HUES64 (cell line): Measurements from ENCODE around the gene PDE4A.
A peak's percentile ranks its signal among the peaks of the same experiment; 100 is the strongest.

ENCODE experiments used
- H3K27ac ChIP-seq: 2 replicates; pipeline ENCODE4 v1.7.0; 2013; ENCODE audit warnings: low read depth, low read length, inconsistent platforms
- H3K27me3 ChIP-seq: 2 replicates; pipeline ENCODE4 v1.6.1; 2013; ENCODE audit warnings: mild to moderate bottlenecking, low read length; ENCODE audit not compliant: insufficient read depth
- H3K36me3 ChIP-seq: 2 replicates; pipeline ENCODE4 v1.6.1; 2013; ENCODE audit warnings: mild to moderate bottlenecking, low read length; ENCODE audit not compliant: insufficient read depth
- H3K4me1 ChIP-seq: 2 replicates; pipeline ENCODE4 v1.6.1; 2013; ENCODE audit warnings: mild to moderate bottlenecking, low read length, moderate library complexity; ENCODE audit not compliant: insufficient read depth
- H3K4me3 ChIP-seq: 2 replicates; pipeline ENCODE4 v1.5.1; 2013; ENCODE audit warnings: mild to moderate bottlenecking, low read length, moderate library complexity
- H3K9ac ChIP-seq: 2 replicates; pipeline ENCODE4 v1.6.1; 2013; ENCODE audit warnings: mild to moderate bottlenecking, low read depth, low read length
- H3K9me3 ChIP-seq: 2 replicates; pipeline ENCODE4 v1.6.1; 2013; ENCODE audit warnings: low read depth, low read length; ENCODE audit not compliant: insufficient read depth
- WGBS: fragments of 150-250, 120-280 bp; methylation state at CpG from one replicate; pipeline ENCODE4 v1.1.7; 2013; ENCODE audit warnings: missing lambda C conversion rate; 5-methylcytosine and 5-hydroxymethylcytosine counted together

Gene PDE4A

GRCh38 chr19:10431254-10431942, 11.1 kb downstream of the PDE4A start:
- H3K4me3 ChIP-seq: peak overlapping the region; percentile 45
- H3K27ac ChIP-seq: no peak overlapping the region

GRCh38 chr19:10431943-10432735, 11.8 kb downstream of the PDE4A start:
- Histone ChIP-seq H3K27me3 (peaks cover 65% of the 10 kb centered on the region), H3K36me3 (no peaks in the 10 kb centered on the region), H3K9ac (no peak overlapping the region), H3K9me3 (no peaks in the 10 kb centered on the region), H3K4me3 (peak overlapping the region; percentile 45), H3K27ac (no peak overlapping the region), H3K4me1 (no peaks in the 10 kb centered on the region)
- 7% methylated on average over 61 of the region's 64 CpGs for WGBS

More at GRCh38 chr19:10431254-10431942, 11.1 kb downstream of the PDE4A start:
- Histone ChIP-seq H3K36me3 (no peaks in the 10 kb centered on the region), H3K9ac (no peak overlapping the region), H3K9me3 (no peaks in the 10 kb centered on the region), H3K27me3 (peaks cover 72% of the 10 kb centered on the region), H3K4me1 (no peaks in the 10 kb centered on the region)
- 21% methylated on average over 25 of the region's 25 CpGs for WGBS

- no peak overlapping the region for H3K27ac ChIP-seq
- no peaks in the 10 kb centered on the region for H3K9me3 ChIP-seq
- no peak overlapping the region for H3K4me3 ChIP-seq
- peaks cover 59% of the 10 kb centered on the region for H3K27me3 ChIP-seq
- no peaks in the 10 kb centered on the region for H3K4me1 ChIP-seq
- H3K36me3 ChIP-seq: no peaks in the 10 kb centered on the region
- H3K9ac ChIP-seq: no peak overlapping the region
- WGBS: 76% methylated on average over 2 of the region's 2 CpGs
Observed at GRCh38 chr19:10432736-10433130, 12.4 kb downstream of the PDE4A start.

- H3K9me3 ChIP-seq: no peaks in the 10 kb centered on the region
- no peak overlapping the region for H3K27ac ChIP-seq
- H3K36me3 ChIP-seq: no peaks in the 10 kb centered on the region
- H3K27me3 ChIP-seq: peaks cover 55% of the 10 kb centered on the region
- 87% methylated on average over 10 of the region's 10 CpGs for WGBS
- H3K4me3 ChIP-seq: no peak overlapping the region
- H3K4me1 ChIP-seq: no peaks in the 10 kb centered on the region
- no peak overlapping the region for H3K9ac ChIP-seq
Observed at GRCh38 chr19:10433131-10433536, 12.8 kb downstream of the PDE4A start.

- no peak overlapping the region for H3K4me3 ChIP-seq
- WGBS: 82% methylated on average over 5 of the region's 5 CpGs
- no peaks in the 10 kb centered on the region for H3K27me3 ChIP-seq
- H3K4me1 ChIP-seq: no peaks in the 10 kb centered on the region
- no peaks in the 10 kb centered on the region for H3K36me3 ChIP-seq
- H3K27ac ChIP-seq: no peak overlapping the region
- no peaks in the 10 kb centered on the region for H3K9me3 ChIP-seq
- no peak overlapping the region for H3K9ac ChIP-seq
Observed at GRCh38 chr19:10439588-10439987, 19.2 kb downstream of the PDE4A start.

- WGBS: 95% methylated on average over 3 of the region's 3 CpGs
- no peak overlapping the region for H3K4me3 ChIP-seq
- no peaks in the 10 kb centered on the region for H3K4me1 ChIP-seq
- no peaks in the 10 kb centered on the region for H3K9me3 ChIP-seq
- no peak overlapping the region for H3K27ac ChIP-seq
- H3K9ac ChIP-seq: no peak overlapping the region
- no peaks in the 10 kb centered on the region for H3K27me3 ChIP-seq
- no peaks in the 10 kb centered on the region for H3K36me3 ChIP-seq
Observed at GRCh38 chr19:10442698-10443097, 22.4 kb downstream of the PDE4A start.

GRCh38 chr19:10449037-10449436, 28.7 kb downstream of the PDE4A start:
- no peaks in the 10 kb centered on the region for H3K9me3 ChIP-seq
- H3K4me1 ChIP-seq: 0 out of 2 replicates have a peak, but pooled peaks cover 2% of the 10 kb centered on the region
- H3K9ac ChIP-seq: no peak overlapping the region
- H3K36me3 ChIP-seq: no peaks in the 10 kb centered on the region
- no peak overlapping the region for H3K4me3 ChIP-seq
- no peak overlapping the region for H3K27ac ChIP-seq
- 93% methylated on average over 7 of the region's 7 CpGs for WGBS
- no peaks in the 10 kb centered on the region for H3K27me3 ChIP-seq

GRCh38 chr19:10450191-10450852, 30.0 kb downstream of the PDE4A start:
- Histone ChIP-seq H3K4me3 (no peak overlapping the region), H3K27me3 (no peaks in the 10 kb centered on the region; the same call in 1 of the 2 replicates), H3K9ac (no peak overlapping the region), H3K27ac (no peak overlapping the region), H3K36me3 (no peaks in the 10 kb centered on the region), H3K9me3 (no peaks in the 10 kb centered on the region), H3K4me1 (peaks cover 9% of the 10 kb centered on the region; the same call in 1 of the 2 replicates)
- WGBS: 89% methylated on average over 14 of the region's 14 CpGs

- 89% methylated on average over 25 of the region's 25 CpGs for WGBS
- H3K36me3 ChIP-seq: no peaks in the 10 kb centered on the region
Observed at GRCh38 chr19:10450853-10451609, 30.7 kb downstream of the PDE4A start.

GRCh38 chr19:10452726-10453618, 32.6 kb downstream of the PDE4A start:
- no peak overlapping the region for H3K27ac ChIP-seq
- WGBS: 77% methylated on average over 25 of the region's 25 CpGs
- peaks cover 9% of the 10 kb centered on the region; the same call in 1 of the 2 replicates for H3K4me1 ChIP-seq
- H3K27me3 ChIP-seq: no peaks in the 10 kb centered on the region; the same call in 1 of the 2 replicates
- H3K4me3 ChIP-seq: no peak overlapping the region
- H3K36me3 ChIP-seq: no peaks in the 10 kb centered on the region
- no peak overlapping the region for H3K9ac ChIP-seq
- no peaks in the 10 kb centered on the region for H3K9me3 ChIP-seq

More at GRCh38 chr19:10450853-10451609, 30.7 kb downstream of the PDE4A start:
- Histone ChIP-seq H3K9me3 (no peaks in the 10 kb centered on the region), H3K4me3 (no peak overlapping the region), H3K9ac (no peak overlapping the region), H3K27me3 (no peaks in the 10 kb centered on the region; the same call in 1 of the 2 replicates), H3K27ac (no peak overlapping the region), H3K4me1 (peaks cover 9% of the 10 kb centered on the region; the same call in 1 of the 2 replicates)
